ENCODE results near the gene CHD2.
A peak's percentile ranks its signal among the peaks of the same experiment; 100 is the strongest.
"Not testable (repeated sequence)": the region's sequence is repeated elsewhere in the genome, so short reads cannot be mapped to it uniquely, and the experiment has no call there.

CHD2 gene

DNA sequence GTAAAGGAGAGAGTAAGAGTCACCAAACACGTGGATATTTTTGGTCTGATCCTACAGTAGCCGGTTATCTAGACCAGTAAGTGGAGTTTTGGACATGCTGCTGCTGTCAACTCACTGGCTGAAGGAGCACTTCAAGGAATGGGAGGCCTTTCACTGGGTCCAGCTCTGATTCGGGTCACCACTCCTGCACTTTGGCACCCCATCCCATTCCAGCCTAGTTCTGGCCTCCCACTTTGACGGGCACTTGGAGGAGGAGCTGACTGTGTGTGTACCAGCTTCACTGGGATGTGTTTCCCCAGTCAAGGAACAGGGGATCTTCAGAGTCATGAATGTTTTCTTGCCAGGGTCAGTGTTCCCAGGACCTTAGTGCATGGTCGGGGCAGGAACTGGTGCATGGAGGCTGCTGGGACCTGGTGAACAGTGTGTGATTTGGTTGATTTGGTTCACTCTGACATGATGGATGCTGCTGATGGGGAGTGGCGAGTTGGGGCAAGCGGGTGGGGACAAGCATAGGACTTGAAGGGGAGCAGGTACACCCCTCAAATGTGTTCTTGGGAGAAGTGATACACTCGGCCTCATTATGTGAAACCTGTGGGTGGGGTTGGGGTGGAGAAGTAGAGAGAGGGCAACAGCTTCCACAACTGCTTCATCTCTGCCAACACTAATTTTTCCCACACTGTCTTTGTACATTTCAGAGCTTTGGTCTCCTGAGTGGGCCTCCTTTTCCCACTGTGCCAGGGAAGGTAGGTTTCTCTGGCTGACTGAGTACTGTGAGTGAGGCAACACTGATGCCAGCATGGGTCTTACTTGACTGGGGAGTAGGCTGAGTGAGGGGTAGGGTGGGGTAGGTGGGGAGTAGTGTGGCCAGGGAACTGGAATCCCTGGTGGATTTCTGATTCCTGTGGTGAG, 124.8 kb downstream of the CHD2 start:
- DNase-seq = no peak

DNA sequence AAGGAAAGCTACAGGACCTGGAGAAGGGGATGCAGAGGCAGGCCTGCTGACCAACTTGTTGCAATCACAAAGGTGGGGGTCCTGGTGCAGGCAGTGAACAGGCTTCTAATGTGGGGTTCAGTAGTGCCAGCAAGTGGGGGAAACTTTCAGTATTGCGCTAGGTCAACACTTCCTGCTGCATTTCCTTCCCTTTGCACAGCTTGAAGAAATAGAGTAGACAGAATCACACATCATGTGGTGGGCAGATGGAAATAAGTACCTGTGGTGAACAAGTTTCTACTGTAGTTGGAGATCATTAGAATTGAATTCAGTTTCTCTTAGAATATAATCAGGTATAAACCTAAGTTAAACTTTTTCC, 125.5 kb downstream of the CHD2 start:
- DNase-seq = no peak

DNA sequence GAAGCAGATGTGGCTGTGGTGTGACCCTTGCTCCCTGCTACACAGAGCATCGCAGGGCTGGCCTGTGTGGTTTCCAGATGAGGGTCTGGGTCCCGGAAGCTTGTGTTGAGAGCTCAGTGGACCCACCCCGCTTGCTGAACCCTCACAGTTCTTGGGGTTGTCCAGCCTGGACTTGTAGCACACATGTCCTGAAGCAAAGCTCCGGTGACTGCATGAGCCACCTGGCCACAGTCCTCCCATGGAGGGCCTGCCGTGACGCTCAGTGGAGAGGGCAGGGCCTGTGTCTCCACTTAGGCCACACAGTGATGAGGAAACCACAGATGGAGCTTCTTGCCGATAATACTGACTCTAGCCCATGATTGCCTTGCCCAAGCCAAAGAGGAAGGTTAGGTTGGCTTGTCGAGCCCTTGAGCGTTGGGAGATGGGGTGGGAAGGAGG, 126.3 kb downstream of the CHD2 start:
- DNase-seq = no peak

DNA sequence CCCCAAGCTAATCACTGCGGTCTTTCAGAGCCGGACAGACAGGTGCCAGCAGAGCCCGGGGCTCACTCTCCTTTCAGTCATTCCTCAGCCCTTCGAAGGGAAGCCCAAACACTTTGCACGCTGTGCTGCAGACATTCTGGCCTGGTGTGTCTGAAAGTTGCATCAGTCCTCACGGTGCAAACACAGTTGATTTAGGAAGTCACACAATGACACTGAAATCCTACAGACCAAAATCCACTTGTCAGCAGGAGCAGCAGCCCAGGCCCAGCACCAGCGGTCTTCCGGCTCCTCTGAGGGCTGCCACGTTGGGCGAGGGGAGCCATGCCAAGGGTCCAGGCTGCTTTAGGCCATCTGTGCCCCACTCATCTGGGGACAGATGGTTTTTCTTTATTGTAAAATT, 127.3 kb downstream of the CHD2 start:
- DNase-seq = no peak

DNA sequence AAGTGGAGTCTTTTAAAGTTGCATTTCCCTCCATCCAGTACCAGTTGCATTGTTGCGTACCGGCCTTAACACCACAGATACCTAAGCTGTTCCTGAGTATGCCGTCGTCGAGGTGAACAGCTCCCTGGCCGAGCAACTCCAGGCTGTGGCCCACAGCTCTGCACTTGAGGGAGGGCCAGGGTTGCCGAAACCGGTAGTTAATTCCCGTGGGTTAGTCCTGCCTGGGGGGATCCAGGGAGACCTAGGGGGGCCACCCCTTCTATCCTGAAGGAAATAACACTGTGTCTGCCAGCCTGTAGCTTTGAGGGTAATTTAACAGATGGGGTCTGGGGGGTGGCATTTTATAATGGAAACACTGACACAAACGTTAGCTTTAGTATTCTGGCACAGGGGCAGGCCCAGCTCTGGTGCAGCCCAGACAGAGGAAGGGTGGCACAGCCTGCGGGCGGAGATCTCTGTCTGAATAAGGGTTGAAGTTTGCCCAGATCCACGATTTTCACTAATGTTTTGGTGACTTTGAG, 128.0 kb downstream of the CHD2 start:
- DNase-seq = no peak

DNA sequence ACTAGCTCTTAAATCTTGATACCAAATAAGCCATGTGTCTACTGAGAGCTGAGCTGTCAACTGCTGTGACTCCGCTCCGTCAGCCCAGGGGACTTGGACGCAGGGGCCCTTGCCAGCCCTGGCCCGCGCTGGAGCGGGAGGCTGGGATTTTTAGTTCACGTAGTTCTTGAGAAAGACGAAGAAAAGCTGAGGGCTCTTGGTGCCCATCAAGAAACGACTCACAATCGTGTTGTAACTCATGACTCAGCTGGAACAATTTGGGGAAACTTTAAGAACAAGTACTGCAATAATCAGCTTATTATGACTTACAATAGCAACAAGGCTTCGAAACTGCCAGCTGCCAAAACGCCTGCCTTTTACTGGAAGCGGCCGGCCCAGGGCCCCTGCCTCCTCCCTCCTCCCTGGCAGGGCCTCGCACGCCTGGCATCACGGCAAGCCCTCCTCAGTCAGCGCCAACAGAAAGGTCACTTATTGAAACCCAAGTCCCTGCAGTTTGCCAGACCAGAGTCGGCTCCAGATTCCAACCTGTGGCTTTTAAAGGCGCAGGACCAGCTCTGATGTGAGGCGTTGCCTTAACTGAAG, 128.6 kb downstream of the CHD2 start:
- no peak for DNase-seq

DNA sequence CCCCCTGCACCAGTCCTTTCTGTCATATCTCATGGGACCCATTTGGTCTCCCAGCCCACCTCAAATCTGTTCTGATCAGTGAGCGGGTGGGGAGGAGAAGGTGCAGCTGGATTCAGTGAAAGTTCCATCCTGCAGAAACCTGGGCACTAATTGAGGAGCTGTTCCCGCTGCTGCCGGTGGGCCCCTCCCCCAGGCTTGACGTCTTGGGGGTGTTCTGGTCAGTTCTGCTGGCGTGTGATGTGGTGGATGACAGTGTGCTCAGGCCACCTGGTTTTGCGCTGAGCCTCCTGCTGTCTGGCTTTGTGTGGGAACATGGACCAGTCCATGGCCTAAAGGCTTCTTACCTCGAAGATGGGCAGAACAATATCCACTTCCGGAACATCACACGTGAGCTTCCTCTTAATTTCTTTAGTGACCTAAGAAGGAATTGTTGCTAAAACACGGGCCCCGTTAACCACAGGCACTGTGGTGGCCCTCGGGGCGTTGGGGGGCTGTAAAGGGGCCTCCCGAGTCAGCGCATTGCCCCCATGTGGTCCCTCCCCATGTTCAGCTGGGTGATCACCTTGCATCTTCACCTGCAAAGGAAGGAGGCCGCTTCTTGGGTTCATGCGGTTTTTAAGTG, 129.2 kb downstream of the CHD2 start:
- no peak for DNase-seq

DNA sequence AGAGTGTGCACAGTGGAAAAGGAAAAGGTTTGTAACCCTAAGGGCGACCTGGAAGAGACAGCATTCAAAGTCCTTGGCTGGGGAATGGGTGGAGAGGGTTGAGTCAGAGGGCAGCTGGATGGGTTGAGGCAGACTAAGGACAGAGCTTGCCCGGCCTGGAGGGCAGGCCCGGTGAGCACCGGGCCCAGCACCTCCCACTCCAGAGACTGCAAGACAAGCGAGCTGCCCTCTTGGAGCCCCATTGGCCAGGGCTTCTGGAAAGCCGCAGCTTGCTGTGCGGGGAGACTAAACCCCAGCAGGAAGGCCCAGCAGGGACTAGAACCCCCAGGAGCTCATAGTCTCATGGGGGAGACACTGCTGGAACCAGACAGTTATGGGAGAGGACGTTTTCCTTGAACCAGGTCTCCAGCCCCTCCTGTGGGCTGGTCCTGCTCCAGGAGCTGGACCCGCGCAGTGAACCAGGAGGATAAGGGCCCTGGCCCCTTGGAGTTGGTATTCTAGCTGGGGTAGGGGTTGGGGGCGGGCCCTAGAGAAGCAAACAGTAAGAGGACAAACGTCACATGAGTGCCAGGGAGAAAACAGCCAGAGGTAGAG, 129.8 kb downstream of the CHD2 start:
- no peak for DNase-seq

DNA sequence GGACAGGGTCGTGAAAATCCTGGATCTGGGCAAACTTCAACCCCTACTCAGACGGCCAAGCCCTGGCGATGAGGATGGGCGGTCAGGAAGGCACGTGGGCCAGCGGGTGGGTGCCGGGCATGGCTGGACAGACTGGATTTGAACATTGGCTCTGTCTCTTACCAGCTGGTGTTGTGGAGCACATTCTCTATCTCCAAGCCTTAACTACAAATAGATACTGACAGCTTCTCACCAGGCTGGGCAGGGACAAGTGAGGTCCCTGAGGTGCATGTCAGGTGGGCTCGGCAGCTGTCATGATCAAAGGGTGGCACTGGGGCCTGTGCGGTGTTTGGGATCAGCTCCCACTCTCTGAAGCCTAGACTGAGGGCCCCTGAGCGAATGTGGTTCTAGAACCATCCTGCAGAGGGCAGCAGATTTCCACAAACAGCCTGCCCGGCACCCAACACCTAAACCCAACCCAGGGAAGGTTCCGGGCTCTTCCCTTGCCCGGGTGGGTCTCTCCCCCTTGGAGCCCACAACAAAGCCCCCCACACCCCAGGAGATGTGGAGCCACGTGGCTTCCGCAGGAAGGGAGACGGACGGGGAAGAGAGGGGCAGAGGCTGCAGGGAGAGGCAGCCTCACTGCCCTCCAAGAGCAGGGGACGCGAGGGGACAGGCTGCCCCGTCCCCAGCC, 130.4 kb downstream of the CHD2 start:
- peak; percentile 68 for DNase-seq

DNA sequence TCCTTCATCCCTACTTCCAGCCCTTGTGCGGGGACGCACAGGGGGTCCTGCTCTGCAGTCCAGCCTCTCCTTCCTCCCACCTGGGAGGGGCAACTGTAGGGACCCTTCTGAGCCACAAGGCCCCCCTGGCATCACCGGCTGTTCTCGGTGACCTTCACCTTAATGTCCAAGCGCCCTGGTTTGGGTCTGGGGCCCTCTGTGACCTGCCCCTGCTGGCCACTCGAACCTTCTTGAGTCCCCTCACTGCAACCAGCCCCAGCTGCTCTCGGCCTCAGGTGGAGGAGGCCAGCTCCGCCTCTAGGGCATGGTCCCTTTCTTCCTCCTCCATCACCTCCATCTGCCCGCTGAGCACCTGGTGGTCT, 131.0 kb downstream of the CHD2 start:
- no peak for DNase-seq

DNA sequence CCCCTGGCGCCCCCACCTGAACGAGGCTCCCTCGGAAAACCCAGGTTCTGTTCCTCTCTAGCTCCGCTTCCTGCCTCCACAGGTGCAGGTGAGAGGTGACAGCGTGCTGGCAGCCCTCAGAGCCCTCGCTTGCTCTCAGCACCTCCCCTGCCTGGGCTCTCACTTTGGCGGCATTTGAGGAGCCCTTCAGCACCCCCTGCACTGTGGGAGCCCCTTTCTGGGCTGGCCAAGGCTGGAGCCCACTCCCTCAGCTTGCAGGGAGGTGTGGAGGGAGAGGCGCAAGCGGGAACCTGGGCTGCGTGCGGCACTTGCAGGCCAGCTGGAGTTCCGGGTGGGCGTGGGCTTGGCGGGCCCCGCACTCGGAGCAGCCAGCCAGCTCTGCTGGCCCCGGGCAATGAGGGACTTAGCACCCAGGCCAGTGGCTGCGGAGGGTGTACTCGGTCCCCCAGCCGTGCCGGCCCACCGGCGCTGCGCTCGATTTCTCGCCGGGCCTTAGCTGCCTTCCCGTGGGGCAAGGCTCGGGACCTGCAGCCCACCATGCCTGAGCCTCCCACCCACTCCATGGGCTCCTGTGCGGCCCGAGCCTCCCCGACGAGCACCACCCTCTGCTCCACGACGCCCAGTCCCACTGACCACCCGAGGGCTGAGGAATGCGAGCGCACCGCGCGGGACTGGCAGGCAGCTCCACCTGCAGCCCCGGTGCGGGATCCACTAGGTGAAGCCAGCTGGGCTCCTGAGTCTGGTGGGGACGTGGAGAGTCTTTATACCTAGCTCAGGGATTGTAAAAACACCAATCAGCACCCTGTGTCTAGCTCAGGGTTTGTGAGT, 131.6 kb downstream of the CHD2 start:
- not testable (repeated sequence) for DNase-seq

DNA sequence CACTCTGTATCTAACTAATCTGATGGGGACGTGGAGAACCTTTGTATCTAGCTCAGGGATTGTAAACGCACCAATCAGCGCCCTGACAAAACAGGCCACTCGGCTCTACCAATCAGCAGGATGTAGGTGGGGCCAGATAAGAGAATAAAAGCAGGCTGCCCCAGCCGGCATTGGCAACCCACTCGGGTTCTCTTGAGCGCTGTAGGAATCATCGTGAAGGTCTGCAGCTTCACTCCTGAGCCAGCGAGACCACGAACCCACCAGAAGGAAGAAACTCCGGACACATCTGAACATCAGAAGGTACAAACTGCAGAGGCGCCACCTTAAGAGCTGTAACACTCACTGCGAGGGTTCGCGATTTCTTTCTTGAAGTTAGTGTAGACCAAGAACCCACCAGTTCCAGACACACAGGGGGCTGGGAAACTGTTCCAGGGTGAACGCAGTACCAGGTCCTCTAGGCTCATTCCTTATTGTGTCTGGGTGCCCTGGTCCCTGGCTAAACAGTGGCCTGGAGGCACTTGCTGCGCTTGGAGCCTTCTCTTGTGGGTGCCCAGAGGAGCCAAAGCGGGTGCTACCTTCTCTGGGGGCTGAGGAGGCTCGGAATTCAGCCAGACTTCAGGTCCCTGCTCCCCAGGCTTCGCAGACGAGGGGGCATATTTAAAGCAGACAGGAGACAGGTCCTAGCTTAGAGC, 132.5 kb downstream of the CHD2 start:
- not testable (repeated sequence) for DNase-seq

DNA sequence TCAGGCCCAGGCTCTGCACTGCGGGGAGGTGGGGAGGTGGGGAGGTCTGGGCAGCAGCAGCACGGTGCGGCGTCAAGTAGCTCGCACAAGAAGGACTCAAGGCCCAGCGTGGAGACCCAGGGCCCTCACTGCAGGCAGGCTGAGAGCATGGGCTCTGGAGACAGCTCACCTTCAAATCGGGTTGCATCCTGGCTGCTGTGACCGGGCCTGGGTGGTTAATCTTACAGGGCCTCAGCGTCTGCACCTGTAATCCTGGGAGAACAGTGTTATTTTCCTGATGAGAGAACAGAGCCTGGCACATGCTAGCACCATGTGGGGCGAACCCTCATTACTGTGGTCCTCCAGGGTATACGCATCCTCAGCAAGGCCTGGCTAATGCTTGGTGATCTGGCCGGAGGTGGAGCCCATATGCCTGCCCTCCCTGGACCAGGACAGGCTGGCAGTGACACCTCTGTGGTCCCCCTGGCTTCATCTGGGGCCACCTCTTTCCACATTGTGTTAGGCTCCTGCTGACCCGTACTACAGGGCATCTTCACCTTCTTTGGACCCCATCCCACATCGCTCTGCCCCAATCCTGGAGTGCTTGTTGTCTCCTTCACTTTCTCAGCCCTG, 133.4 kb downstream of the CHD2 start:
- no peak for DNase-seq

DNA sequence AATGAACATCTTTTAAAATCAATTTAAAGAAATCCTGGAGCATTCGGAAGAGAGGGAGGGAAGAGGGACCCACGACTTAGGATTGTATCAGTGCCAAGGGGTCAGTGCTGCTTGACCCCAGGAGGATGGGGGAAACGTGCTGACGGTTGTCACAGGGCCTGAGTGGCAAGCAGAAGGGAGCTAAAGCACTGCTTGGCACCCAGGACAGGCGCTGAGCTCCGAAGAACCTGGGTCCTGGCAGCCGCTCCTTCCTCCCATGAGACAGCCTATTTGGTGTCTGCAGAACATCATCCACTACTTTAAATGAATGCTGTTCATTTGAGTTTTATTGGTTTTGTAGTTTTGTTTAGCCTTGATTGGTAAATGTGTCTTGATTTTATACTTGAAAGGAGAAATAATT, 134.4 kb downstream of the CHD2 start:
- DNase-seq = no peak

DNA sequence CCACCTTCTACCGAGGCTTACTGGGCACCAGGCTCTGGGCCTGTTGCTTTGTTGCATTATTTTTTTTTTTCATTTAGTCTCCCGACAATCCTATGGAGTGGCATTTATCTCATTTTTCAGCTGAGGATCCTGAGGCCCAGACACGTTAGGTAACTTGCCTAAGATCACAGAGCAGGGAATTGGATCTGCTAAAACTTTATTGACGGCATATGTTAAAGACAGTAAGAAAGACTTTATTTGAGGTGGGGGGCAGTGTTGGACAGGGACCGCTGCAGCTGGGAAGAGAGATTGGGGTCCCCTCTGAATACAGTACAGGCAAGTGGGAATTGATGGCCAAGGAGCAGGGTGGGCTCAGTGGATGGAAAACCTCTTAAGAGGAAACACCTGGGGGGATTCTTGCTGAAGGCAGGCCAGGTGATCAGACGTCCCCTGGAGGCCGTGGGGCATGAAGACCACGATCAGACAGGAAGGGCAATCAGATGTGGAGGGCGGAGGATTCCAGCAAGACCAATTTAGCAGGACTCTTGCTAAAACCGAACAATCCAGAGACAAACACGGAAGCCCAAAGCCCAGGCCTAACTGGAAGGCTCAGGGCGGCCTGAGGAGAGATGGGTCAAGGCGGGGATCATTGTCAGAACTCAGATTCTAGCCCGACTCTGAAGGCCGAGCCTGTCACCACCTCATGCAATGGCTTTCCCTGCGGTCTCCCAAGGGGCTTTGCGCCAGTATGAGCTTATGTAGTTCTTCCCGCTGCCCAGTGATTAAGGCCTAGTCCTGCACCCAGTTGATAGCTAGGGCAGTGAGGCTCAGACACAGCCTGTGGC, 135.2 kb downstream of the CHD2 start:
- no peak for DNase-seq

DNA sequence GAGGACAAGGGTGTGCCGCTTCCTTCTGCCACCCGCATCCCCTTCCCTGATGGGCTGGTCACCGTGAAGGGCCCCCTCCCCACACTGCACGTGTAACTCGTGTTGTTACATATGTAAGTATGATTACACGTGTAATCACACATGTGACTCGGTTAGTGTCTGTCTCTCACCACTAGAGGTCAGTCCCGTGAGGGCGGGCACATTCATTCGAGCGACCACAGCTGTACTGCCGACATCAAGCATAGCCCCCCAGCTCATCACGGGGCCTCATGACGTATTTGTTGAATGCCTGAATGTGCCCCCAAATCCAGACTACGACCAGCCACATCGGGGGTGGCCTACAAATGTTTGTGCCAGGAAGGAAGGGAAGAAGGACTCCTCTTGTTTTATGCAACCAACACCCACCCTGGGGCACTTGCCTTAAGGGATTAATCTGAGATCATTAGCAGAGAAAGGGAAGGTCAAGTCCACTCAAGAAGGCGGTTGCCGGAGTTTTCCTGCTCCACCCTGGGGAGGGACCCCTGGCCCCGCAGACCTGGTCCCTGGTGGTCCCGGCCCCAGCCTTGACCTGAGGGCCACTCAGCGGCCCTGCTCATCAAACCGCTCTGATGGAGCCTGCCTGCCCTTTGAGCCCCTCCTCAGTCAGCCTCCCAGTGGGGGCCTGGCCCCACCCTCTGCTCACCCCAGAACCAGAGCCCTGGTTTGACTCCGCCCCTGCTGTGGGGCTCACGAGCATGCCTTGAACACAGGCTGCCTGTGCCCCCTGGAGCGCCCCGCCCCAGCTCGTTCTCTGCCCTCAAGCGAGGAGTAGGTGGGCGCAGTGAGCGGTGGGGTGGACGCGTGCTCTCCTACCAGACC, 136.1 kb downstream of the CHD2 start:
- peak; percentile 76 for DNase-seq

DNA sequence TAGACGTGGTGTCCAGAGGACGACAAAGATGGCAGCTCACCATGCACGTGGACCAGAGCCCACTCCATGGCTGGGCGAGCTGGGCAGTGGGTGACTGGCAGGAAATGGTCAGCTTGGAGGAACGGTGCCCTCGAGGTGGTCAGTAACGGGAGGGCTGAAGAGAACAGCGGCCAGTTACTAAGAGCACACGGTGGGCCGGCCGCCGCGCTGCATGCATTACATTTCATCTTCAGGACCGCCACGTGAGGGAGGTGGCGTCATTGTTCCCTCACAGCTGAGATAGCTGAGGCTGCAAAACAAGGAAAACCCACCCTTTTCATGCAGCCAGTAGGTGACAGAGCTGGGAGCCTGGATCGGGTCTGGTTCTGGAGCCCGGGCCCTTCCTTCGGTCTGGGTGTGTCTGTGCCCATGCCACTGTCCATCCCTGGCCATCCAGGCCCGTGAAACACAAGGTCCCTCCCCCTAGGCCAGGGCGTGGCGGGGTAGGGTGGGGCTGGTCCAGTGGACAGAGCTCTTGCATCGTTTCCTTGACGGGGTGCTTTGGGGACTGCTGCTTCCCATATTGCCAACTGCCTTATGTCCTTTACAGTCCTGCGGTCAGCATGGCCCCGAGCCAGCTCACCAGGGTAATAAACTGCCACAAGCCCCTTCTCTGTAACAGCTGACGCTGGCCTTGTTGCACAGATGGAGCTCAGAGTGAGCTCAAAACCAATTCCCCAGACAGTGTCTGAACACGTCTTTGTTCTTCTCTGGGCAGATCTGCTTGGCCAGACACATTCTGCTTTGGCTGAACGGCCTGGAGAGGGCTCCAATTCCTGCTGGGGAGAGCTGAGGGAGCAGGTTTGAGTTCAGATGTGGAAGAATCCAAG, 137.1 kb downstream of the CHD2 start:
- peak; percentile 72 for DNase-seq

Data from RPMI8226 (cell line).